ENCODE measurements around the gene DEPDC5.

Gene DEPDC5

DNA sequence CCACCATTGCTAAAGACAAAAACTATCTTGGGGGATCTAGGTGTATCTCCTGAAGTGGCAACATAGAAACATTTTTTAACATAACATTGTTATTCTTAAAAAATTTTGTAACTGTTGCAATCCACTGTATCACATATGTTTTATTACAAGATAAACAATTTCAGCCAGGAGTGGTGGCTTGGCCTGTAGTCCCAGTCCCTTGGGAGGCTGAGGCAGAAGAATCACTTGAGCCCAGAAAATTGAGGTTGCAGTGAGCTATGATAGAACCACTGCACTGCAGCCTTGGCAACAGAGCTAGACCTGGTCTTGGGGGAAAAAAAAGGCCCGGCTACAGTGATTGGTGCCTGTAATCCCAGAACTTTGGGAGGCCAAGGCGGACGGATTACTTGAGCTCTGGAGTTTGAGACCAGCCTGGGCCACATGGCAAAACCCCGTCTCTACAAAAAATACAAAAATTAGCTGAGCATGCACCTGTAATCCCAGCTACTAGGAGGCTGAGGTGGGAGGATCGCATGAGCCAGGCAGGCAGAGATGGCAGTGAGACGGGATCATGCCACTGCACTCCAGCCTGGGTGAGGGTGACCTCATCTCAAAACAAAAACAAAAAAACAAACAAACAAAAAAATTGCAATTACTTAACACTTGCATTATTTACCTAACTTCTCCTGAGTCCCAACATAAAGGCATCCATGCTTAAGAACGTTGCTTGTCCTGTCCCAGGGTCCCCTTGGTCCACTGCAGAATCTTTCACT is 1.5 kb upstream of the DEPDC5 start:
- DNase-seq (ENCODE audit: low read depth in 1 of 2, low spot score in 1 of 2): no peak
- TF ChIP-seq POLR2AphosphoS5 (IDR thresholded peaks at IDR 0.05; ENCODE audit: low read depth): no peak
- TF ChIP-seq, protein P1, sequence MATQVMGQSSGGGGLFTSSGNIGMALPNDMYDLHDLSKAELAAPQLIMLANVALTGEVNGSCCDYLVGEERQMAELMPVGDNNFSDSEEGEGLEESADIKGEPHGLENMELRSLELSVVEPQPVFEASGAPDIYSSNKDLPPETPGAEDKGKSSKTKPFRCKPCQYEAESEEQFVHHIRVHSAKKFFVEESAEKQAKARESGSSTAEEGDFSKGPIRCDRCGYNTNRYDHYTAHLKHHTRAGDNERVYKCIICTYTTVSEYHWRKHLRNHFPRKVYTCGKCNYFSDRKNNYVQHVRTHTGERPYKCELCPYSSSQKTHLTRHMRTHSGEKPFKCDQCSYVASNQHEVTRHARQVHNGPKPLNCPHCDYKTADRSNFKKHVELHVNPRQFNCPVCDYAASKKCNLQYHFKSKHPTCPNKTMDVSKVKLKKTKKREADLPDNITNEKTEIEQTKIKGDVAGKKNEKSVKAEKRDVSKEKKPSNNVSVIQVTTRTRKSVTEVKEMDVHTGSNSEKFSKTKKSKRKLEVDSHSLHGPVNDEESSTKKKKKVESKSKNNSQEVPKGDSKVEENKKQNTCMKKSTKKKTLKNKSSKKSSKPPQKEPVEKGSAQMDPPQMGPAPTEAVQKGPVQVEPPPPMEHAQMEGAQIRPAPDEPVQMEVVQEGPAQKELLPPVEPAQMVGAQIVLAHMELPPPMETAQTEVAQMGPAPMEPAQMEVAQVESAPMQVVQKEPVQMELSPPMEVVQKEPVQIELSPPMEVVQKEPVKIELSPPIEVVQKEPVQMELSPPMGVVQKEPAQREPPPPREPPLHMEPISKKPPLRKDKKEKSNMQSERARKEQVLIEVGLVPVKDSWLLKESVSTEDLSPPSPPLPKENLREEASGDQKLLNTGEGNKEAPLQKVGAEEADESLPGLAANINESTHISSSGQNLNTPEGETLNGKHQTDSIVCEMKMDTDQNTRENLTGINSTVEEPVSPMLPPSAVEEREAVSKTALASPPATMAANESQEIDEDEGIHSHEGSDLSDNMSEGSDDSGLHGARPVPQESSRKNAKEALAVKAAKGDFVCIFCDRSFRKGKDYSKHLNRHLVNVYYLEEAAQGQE (IDR thresholded peaks at IDR 0.05; ENCODE audit: insufficient replicate concordance, low read depth): no peak
- TF ChIP-seq SPI1 (IDR thresholded peaks at IDR 0.05; ENCODE audit: borderline replicate concordance, low read depth): no peak
- no peak for TF ChIP-seq GABPA (IDR thresholded peaks at IDR 0.05; ENCODE audit: low read depth)
- TF ChIP-seq, protein P2, sequence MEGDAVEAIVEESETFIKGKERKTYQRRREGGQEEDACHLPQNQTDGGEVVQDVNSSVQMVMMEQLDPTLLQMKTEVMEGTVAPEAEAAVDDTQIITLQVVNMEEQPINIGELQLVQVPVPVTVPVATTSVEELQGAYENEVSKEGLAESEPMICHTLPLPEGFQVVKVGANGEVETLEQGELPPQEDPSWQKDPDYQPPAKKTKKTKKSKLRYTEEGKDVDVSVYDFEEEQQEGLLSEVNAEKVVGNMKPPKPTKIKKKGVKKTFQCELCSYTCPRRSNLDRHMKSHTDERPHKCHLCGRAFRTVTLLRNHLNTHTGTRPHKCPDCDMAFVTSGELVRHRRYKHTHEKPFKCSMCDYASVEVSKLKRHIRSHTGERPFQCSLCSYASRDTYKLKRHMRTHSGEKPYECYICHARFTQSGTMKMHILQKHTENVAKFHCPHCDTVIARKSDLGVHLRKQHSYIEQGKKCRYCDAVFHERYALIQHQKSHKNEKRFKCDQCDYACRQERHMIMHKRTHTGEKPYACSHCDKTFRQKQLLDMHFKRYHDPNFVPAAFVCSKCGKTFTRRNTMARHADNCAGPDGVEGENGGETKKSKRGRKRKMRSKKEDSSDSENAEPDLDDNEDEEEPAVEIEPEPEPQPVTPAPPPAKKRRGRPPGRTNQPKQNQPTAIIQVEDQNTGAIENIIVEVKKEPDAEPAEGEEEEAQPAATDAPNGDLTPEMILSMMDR (IDR thresholded peaks at IDR 0.05; ENCODE audit: insufficient read depth, low read length): no peak
- no peaks in the 10 kb centered on the region for H3K27me3 ChIP-seq (ENCODE audit: insufficient read depth, poor library complexity, severe bottlenecking)
- peak overlapping the region; percentile 93 for H3K27ac ChIP-seq (replicated peaks)
- no peak overlapping the region for H3K4me3 ChIP-seq (replicated peaks; ENCODE audit: insufficient read depth, low read length)

DNA sequence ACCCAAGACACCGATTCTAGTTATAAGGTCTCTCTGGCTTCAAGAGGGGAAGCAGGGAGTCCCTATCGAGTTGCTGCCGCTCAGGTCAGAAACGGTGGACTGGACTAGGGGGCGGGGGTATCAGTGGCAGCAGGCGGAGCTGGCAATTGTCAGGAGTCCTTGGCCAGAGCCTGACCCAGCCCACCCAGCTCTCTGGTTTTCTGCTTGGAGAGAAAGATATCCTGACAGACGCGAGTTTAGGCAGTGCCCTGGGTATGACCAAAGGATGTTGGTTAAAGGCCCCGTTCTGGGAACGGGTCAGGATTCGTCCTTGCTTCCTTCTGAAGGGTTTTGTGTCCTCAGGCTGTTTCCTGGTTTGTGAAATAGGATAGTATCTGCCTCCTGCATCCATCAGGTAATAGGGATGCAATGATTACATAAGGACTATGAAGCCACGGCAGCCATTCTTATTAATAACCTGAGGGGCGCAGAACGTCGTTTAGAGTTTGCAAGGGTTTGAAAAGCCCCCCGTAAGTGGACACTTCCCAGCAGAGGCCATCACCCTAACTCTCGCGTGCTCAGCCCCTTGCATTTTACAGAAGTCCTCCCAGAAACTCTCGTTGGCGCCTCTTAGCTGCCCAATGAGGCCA is 700 bp upstream of the DEPDC5 start:
- Histone ChIP-seq H3K27ac (replicated peaks) (peak overlapping the region; percentile 93), H3K4me3 (replicated peaks; ENCODE audit: insufficient read depth, low read length) (peak overlapping the region; percentile 23), H3K27me3 (ENCODE audit: insufficient read depth, poor library complexity, severe bottlenecking) (no peaks in the 10 kb centered on the region)
- DNase-seq (ENCODE audit: low read depth in 1 of 2, low spot score in 1 of 2): peak; percentile 45 to 51
- TF ChIP-seq SPI1 (IDR thresholded peaks at IDR 0.05; ENCODE audit: borderline replicate concordance, low read depth): no peak
- TF ChIP-seq POLR2AphosphoS5 (IDR thresholded peaks at IDR 0.05; ENCODE audit: low read depth): no peak; the same call in 1 of the 2 replicates
- TF ChIP-seq, protein P1 (IDR thresholded peaks at IDR 0.05; ENCODE audit: insufficient replicate concordance, low read depth): no peak
- TF ChIP-seq, protein P2 (IDR thresholded peaks at IDR 0.05; ENCODE audit: insufficient read depth, low read length): no peak
- no peak for TF ChIP-seq GABPA (IDR thresholded peaks at IDR 0.05; ENCODE audit: low read depth)

DNA sequence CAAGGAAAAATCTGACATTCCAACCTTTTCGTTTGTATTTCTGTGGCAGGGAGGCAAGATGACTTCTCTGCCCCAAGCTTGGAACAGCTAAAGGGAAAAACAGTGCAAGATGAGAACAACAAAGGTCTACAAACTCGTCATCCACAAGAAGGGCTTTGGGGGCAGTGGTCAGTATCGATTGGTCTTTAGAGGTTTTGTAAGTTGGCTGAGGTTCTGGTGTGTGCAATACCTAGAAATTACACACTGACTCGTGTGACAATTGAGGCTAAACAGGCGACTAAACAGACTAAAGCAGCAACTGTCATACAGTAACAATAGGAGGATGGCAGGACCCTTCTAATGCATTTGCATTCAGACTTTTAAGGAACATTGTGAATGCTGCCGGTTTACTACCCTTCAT is 994 bp downstream of the DEPDC5 start:
- peak overlapping the region; percentile 86 for H3K4me3 ChIP-seq (replicated peaks; ENCODE audit: insufficient read depth, low read length)
- no peaks in the 10 kb centered on the region for H3K27me3 ChIP-seq (ENCODE audit: insufficient read depth, poor library complexity, severe bottlenecking)
- TF ChIP-seq POLR2AphosphoS5 (IDR thresholded peaks at IDR 0.05; ENCODE audit: low read depth) (no peak), SPI1 (IDR thresholded peaks at IDR 0.05; ENCODE audit: borderline replicate concordance, low read depth) (no peak), GABPA (IDR thresholded peaks at IDR 0.05; ENCODE audit: low read depth) (no peak)
- TF ChIP-seq, protein P1 (IDR thresholded peaks at IDR 0.05; ENCODE audit: insufficient replicate concordance, low read depth): no peak
- TF ChIP-seq, protein P2 (IDR thresholded peaks at IDR 0.05; ENCODE audit: insufficient read depth, low read length): no peak
- no peak for DNase-seq (ENCODE audit: low read depth in 1 of 2, low spot score in 1 of 2)
- H3K27ac ChIP-seq (replicated peaks): peak overlapping the region; percentile 93
